HepG2 (cell line): ENCODE results near the gene PSMD4. TPM values are rescaled to one million over a fixed set of nuclear protein-coding genes. Genes with fewer than 3 reads are reported as not detected.

Experiments
- CBX2 ChIP-seq, 2 experiments: fragments of 200-600 bp in 1 of 2; sonication (generic); formaldehyde crosslinking in 1 of 2; IDR thresholded peaks; 2 replicates each; pipeline versions ENCODE4 v1.7.0 to v1.8.1; 2018 to 2022; ENCODE audit warnings: low read depth in 2 of 2, low read length in 1 of 2, mild to moderate bottlenecking in 1 of 2, missing genetic modification reagents in 1 of 2
- FOSL2 ChIP-seq: sonication (generic); formaldehyde crosslinking; IDR thresholded peaks from 2 replicates; pipeline ENCODE4 v1.4.0; 2020; ENCODE audit warnings: missing genetic modification reagents
- NR2F2 ChIP-seq: IDR thresholded peaks from 2 replicates; pipeline ENCODE4 v1.6.1; 2012; ENCODE audit warnings: low read depth, inconsistent platforms, borderline replicate concordance
- PHF8 ChIP-seq: sonication (generic); formaldehyde crosslinking; IDR thresholded peaks from 2 replicates; pipeline ENCODE4 v1.5.0; 2020; ENCODE audit warnings: missing genetic modification reagents
- PITX1 ChIP-seq: sonication (generic); formaldehyde crosslinking; IDR thresholded peaks from 2 replicates; pipeline ENCODE4 v1.5.1; 2020; ENCODE audit warnings: mild to moderate bottlenecking, missing genetic modification reagents
- SATB2 ChIP-seq: sonication (generic); formaldehyde crosslinking; IDR thresholded peaks from 2 replicates; pipeline ENCODE4 v1.5.0; 2020; ENCODE audit warnings: missing genetic modification reagents
- SKI ChIP-seq: fragments of 450-650 bp; IDR thresholded peaks from one replicate; pipeline ENCODE4 v1.6.1; 2018; ENCODE audit warnings: mild to moderate bottlenecking; ENCODE audit not compliant: partially characterized antibody
- SUZ12 ChIP-seq: fragments of 150-350 bp; IDR thresholded peaks from 2 replicates; pipeline ENCODE4 v1.6.1; 2014; ENCODE audit warnings: low read depth, low read length
- ZMYM2 ChIP-seq: sonication (generic); formaldehyde crosslinking; IDR thresholded peaks from 2 replicates; pipeline ENCODE4 v1.8.0; 2022; ENCODE audit warnings: mild to moderate bottlenecking, missing genetic modification reagents
- ZNF326 ChIP-seq: sonication (generic); formaldehyde crosslinking; IDR thresholded peaks from 2 replicates; pipeline ENCODE4 v1.4.0; 2020; ENCODE audit warnings: missing genetic modification reagents, borderline replicate concordance
- ZNF333 ChIP-seq: sonication (generic); formaldehyde crosslinking; IDR thresholded peaks from 2 replicates; pipeline ENCODE4 v1.4.0; 2020; ENCODE audit warnings: mild to moderate bottlenecking, missing genetic modification reagents, borderline replicate concordance
- ZNF335 ChIP-seq: sonication (generic); formaldehyde crosslinking; IDR thresholded peaks from 2 replicates; pipeline ENCODE4 v1.4.0; 2020; ENCODE audit warnings: missing genetic modification reagents
- ZNF432 ChIP-seq: sonication (generic); formaldehyde crosslinking; IDR thresholded peaks from 2 replicates; pipeline ENCODE4 v1.5.0; 2020; ENCODE audit warnings: missing genetic modification reagents, mild to moderate bottlenecking, borderline replicate concordance
- ZNF746 ChIP-seq: sonication (generic); formaldehyde crosslinking; IDR thresholded peaks from 2 replicates; pipeline ENCODE4 v1.8.0; 2022; ENCODE audit warnings: mild to moderate bottlenecking, missing genetic modification reagents
- ZNF773 ChIP-seq: sonication (generic); formaldehyde crosslinking; IDR thresholded peaks from 2 replicates; pipeline ENCODE4 v1.4.0; 2020; ENCODE audit warnings: missing genetic modification reagents, borderline replicate concordance
- ZNF878 ChIP-seq: sonication (generic); formaldehyde crosslinking; IDR thresholded peaks from 2 replicates; pipeline ENCODE4 v1.8.1; 2023; ENCODE audit warnings: mild to moderate bottlenecking, missing genetic modification reagents, moderate library complexity
- ZSCAN9 ChIP-seq: IDR thresholded peaks from 2 replicates; pipeline ENCODE4 v1.6.1; 2016; ENCODE audit warnings: borderline replicate concordance
- polyA plus RNA-seq, 8 experiments: library from polyadenylated mRNA; depleted of rRNA in 3 of 8; stranded (reverse) in 7 of 8; unstranded in 1 of 8; fragments of >200 nt; fragmentation: Illumina TruSeq in 4 of 8; extraction: Trizol in 4 of 8; gene quantifications; 2 replicates each; pipeline versions ENCODE4 v1.2.1 to v1.2.3, GENCODE V29; 2011 to 2016; ENCODE audit warnings: low read depth in 4 of 8, missing spikeins in 1 of 8, mixed read lengths in 1 of 8; ENCODE audit not compliant: insufficient read depth in 1 of 8
- total RNA-seq, 5 experiments: library from RNA; depleted of rRNA; stranded (reverse); fragments of >200 nt; fragmentation: Illumina TruSeq; extraction: Trizol; gene quantifications; 2 replicates each; pipeline ENCODE4 v1.2.3, GENCODE V29; 2016; ENCODE audit warnings: low read depth in 1 of 5
- TF ChIP-seq, protein P1 (sequence below): sonication (generic); formaldehyde crosslinking; IDR thresholded peaks from 2 replicates; pipeline ENCODE4 v1.5.0; 2020; ENCODE audit warnings: mild to moderate bottlenecking, missing genetic modification reagents
- TF ChIP-seq, protein P2 (sequence below): sonication (generic); formaldehyde crosslinking; IDR thresholded peaks from 2 replicates; pipeline ENCODE4 v1.4.0; 2020; ENCODE audit warnings: missing genetic modification reagents, borderline replicate concordance
- TF ChIP-seq, protein P3 (sequence below): sonication (generic); formaldehyde crosslinking; IDR thresholded peaks from 2 replicates; pipeline ENCODE4 v1.4.0; 2020; ENCODE audit warnings: missing genetic modification reagents

The PSMD4 gene
- total and polyA plus RNA-seq, 2 of the 13 experiments (the other 11 are each of a cell fraction or from before 2014, with no cell fraction given), result 194 to 243 TPM

DNA sequence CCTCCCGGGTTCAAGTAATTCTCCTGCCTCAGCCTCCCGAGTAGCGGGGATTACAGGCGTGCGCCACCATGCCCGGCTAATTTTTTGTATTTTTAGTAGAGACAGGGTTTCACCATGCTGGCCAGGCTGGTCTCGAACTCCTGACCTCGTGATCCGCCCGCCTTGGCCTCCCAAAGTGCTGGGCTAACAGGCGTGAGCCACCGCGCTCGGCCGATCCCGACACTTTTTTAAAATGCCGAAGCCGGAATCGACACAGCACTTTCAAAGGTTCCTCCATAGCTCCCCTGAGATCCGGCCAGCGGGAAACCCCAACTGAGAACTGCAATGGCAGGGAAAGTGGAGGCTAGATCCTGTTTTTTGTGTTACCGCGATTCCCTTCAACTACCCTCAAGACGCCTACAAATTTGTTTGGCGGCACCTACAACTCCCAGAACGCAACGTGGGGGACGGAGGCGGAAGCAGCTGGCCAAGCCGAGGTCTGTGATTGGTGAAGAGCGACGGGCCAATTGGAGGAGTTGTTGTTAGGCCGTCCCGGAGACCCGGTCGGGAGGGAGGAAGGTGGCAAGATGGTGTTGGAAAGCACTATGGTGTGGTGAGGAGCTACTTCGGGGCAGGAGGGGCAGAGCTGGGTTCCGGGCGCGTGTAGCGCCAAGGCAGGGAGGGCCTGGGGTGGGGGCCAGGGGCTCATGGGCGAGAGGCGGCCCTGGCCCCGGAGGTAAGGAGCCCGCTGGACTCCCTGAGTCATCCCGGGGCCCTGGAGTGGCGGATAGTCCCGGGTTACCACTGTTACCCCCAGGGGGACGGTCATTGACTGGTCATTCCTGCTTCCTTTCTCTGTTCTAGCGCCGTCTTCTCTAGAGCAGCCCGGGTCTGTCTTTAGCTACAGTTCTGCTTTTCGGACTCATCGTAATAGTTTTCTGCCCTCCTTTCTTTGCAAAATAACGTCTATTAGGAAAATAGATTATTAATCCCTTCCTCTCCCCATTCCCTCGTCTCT lies at the start of gene PSMD4 (continued):
- TF ChIP-seq, protein P1, sequence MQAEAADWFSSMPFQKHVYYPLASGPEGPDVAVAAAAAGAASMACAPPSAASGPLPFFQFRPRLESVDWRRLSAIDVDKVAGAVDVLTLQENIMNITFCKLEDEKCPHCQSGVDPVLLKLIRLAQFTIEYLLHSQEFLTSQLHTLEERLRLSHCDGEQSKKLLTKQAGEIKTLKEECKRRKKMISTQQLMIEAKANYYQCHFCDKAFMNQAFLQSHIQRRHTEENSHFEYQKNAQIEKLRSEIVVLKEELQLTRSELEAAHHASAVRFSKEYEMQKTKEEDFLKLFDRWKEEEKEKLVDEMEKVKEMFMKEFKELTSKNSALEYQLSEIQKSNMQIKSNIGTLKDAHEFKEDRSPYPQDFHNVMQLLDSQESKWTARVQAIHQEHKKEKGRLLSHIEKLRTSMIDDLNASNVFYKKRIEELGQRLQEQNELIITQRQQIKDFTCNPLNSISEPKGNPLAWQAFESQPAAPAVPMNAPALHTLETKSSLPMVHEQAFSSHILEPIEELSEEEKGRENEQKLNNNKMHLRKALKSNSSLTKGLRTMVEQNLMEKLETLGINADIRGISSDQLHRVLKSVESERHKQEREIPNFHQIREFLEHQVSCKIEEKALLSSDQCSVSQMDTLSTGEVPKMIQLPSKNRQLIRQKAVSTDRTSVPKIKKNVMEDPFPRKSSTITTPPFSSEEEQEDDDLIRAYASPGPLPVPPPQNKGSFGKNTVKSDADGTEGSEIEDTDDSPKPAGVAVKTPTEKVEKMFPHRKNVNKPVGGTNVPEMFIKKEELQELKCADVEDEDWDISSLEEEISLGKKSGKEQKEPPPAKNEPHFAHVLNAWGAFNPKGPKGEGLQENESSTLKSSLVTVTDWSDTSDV (CRISPR knock-in tag), result no peak
- TF ChIP-seq SATB2 (CRISPR knock-in tag) (no peak), FOSL2 (CRISPR knock-in tag) (no peak; the same call in 1 of the 2 replicates), ZSCAN9 (no peak), ZNF333 (CRISPR knock-in tag) (no peak), SUZ12 (peak; percentile 38; the same call in 1 of the 2 replicates), ZNF432 (CRISPR knock-in tag) (no peak), ZNF326 (CRISPR knock-in tag) (no peak), ZMYM2 (CRISPR knock-in tag) (peak; percentile 96), SKI (no peak), PITX1 (CRISPR knock-in tag) (0 out of 2 replicates have a peak, but pooled peaks have one; percentile 16), NR2F2 (no peak), ZNF878 (CRISPR knock-in tag) (0 out of 2 replicates have a peak, but pooled peaks have one; percentile 41), ZNF746 (CRISPR knock-in tag) (0 out of 2 replicates have a peak, but pooled peaks have one; percentile 24), CBX2 (IDR thresholded peaks at IDR 0.05; ENCODE audit: low read depth, low read length) (no peak), CBX2 (CRISPR knock-in tag; IDR thresholded peaks at IDR 0.05; ENCODE audit: low read depth) (no peak), ZNF335 (CRISPR knock-in tag) (peak; percentile 90), PHF8 (peak; percentile 74), ZNF773 (CRISPR knock-in tag) (no peak)
- TF ChIP-seq, protein P2, sequence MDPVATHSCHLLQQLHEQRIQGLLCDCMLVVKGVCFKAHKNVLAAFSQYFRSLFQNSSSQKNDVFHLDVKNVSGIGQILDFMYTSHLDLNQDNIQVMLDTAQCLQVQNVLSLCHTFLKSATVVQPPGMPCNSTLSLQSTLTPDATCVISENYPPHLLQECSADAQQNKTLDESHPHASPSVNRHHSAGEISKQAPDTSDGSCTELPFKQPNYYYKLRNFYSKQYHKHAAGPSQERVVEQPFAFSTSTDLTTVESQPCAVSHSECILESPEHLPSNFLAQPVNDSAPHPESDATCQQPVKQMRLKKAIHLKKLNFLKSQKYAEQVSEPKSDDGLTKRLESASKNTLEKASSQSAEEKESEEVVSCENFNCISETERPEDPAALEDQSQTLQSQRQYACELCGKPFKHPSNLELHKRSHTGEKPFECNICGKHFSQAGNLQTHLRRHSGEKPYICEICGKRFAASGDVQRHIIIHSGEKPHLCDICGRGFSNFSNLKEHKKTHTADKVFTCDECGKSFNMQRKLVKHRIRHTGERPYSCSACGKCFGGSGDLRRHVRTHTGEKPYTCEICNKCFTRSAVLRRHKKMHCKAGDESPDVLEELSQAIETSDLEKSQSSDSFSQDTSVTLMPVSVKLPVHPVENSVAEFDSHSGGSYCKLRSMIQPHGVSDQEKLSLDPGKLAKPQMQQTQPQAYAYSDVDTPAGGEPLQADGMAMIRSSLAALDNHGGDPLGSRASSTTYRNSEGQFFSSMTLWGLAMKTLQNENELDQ (CRISPR knock-in tag), result no peak
- TF ChIP-seq, protein P3, sequence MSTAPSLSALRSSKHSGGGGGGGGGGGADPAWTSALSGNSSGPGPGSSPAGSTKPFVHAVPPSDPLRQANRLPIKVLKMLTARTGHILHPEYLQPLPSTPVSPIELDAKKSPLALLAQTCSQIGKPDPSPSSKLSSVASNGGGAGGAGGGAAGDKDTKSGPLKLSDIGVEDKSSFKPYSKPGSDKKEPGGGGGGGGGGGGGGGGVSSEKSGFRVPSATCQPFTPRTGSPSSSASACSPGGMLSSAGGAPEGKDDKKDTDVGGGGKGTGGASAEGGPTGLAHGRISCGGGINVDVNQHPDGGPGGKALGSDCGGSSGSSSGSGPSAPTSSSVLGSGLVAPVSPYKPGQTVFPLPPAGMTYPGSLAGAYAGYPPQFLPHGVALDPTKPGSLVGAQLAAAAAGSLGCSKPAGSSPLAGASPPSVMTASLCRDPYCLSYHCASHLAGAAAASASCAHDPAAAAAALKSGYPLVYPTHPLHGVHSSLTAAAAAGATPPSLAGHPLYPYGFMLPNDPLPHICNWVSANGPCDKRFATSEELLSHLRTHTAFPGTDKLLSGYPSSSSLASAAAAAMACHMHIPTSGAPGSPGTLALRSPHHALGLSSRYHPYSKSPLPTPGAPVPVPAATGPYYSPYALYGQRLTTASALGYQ, result 0 out of 2 replicates have a peak, but pooled peaks have one; percentile 10
